Ramos (cell line): ENCODE results near the gene BAZ2B.
"Not testable (repeated sequence)": the region's sequence is repeated elsewhere in the genome, so short reads cannot be mapped to it uniquely, and the experiment has no call there.

Source experiments
- in situ Hi-C: fragments of 300-500 bp; cut with MboI; formaldehyde crosslinking; loops from one replicate; pipeline ENCODE4 v1.14.3; 2022; ENCODE audit warnings: low sequenced_read_pairs; ENCODE audit not compliant: unreplicated experiment

The BAZ2B gene

DNA sequence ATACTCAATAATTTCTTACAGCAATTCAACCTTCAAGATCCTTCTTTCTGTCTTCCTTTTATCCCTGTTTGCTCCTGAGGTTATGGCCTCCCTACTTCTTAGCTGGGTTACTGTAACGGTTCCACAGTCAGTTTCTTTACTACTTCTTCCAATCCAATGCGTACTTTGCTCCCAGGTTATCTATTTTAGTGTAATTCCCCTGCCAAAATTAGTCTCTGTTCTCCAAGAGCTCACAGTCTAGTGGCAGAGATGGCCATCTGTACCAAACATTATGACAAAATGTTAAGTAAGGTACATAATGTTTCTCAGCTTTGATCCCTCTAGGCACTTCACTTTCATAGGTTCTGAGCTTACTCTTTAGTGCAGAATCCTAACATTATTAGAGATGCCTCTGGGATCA lies 244.8 kb downstream of the BAZ2B start:
- in situ Hi-C loops = no loop called here

DNA sequence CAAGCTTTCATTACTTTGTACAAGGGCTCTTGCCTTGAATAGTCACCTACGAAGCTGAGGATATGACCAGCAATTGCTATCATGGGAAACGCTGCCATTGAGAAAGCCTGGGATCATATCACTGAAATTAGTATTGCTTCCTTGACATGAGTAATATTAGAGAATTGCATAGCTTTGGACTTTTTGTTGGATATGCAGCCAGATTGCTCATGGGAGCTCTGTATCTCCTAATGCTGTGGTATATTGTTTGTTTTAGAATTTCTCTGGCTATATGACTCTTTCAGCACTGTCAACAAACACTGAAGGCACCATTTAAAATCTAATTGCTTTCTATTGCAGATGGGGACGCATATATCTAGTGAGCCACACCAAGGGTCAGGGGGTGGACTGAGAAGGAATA lies 249.8 kb downstream of the BAZ2B start:
- in situ Hi-C loops = no loop called here

DNA sequence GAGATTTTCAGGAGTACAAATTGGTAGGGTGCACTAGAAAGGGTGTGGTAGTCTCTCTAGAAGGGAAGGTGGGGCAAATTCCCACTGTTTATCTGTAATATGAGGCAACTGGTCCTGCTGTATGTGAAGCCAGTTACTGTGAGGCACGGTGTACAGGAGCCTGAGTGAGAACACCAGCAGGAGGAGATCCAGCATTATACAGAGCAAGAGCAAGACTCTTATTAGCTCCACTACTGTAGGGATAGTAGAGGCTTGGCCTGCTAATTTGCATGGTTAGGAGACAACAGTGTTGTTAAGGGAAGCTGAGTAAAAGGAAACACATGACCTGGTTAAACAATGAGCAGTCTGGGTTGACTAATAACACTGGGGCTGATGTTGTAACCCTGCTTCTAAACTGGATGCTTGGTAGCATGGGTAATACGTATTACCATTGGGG lies 253.5 kb downstream of the BAZ2B start:
- in situ Hi-C loops = no loop called here

DNA sequence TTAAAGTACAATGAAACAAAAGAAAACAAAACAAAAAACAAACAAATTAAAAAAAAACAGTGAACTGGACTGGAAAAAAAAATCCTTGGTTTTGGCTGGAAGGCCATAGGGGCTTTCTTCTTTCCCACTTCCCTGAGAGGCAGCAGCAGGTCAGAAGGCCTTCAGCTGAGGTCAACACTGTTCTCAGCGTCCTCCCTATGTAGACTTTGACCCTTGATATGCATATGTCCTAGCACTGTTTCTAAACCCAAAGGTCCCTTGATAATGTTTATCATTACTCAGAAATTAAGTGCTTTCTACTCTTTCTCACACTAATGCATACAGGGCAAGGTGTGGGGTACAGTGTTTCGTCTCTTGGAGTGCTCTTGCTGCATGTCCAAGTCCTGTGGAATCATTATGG lies 254.3 kb downstream of the BAZ2B start:
- in situ Hi-C loops = no loop called here

DNA sequence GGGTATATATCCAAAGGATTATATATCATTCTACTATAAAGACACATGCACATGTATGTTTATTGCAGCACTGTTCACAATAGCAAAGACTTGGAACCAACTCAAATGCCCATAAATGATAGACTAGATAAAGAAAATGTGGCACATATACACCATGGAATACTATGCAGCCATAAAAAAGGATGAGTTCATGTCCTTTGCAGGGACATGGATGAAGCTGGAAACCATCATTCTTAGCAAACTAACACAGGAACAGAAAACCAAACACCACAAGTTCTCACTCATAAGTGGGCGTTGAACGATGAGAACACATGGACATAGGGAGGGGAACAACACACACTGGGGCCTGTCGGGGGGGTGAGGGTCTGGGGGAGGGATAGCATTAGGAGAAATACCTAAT lies 254.7 kb downstream of the BAZ2B start:
- in situ Hi-C loops = not testable (repeated sequence)

DNA sequence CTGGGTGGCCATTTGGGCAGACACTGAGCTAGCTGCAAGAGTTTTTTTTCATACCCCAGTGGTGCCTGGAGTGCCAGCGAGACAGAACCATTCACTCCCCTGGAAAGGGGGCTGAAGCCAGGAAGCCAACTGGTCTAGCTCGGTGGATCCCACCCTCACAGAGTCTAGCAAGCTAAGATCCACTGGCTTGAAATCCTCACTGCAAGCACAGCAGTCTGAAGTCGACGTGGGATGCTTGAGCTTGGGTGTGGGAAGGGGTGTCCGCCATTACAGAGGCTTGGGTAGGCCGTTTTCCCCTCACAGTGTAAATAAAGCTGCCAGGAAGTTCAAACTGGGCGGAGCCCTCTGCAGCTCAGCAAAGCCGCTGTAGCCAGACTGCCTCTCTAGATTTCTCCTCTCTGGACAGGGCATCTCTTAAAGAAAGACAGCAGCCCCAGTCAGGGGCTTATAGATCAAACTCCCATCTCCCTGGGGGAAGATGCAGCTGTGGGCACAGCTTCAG lies 260.2 kb downstream of the BAZ2B start:
- in situ Hi-C loops = no loop called here

DNA sequence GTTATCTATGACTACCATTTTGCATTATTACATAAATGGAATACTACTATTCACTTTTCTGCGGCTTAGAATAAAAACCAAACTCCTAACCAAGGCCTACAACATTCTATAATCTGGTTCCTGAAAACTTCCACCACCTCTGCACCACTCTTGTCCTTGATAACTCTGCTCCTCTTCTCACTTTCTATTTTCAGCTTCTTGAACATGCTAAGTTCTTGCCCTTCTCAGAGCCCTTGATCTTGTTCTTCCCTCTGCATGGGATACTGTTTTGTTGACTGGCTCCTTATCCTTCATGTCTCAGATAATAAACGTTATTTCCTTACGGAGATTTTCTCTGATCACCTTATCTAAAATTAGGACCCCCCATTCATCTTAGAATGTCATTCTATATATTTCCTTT lies 264.4 kb downstream of the BAZ2B start:
- in situ Hi-C loops = no loop called here

DNA sequence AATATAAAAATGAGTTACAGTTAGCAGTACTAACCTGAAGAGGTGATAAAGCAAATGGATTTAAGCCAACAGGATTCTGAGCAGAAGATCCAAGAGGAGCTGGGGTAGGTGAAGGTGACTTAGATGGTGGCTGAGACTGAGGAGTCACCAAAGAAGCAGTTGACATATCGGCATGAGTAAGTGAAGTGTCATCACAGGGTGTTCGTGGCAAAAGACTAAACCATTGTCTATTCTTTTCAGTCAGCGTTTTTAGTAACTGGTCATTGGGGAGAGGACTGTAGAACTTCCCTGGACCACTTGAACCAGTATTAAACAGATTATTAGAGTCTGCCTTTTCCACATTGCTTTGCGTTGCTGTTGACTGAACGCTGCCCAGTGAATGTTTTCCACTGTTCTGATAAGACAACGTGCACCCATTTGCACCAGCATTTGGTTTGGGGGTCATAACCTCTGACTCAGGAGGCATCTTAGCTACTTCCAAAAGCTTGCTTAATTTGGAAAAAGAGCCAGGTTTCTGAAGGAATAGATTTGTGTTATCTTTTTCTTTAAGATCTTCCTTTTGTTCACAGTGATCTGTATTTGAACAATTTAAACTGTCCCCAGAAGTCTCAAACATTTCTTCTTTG lies 266.6 kb downstream of the BAZ2B start:
- in situ Hi-C loops = no loop called here

DNA sequence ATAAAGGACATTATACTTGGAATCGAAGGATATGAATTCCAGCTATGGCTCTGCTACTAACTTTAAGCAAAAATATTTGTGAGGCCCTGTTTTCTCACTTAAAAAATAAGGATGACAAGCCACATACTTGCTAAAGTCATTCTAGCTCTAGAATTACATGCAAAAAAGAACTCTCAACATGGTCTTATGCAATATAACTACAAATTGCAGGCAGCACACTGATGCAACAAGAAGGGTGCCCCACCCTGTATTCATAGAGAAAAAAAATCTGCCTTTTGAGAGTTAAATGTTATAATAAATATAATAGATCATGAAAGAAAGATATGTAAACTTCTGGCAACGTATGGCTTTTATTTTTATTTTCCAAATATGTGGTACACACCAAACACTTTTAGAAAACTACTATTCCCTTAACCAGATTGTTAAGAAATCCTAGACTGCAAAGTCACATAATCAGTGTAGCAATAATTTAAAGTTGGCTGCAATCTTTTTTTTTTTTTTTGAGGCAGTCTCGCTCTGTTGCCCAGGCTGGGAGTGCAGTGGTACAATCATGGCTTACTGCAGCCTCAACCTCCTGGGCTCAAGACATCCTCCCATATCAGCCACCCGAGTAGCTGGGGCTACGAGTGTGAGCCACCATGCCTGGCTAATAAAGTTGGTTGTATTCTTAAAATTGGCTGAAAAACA lies 289.6 kb downstream of the BAZ2B start:
- in situ Hi-C loops = no loop called here

DNA sequence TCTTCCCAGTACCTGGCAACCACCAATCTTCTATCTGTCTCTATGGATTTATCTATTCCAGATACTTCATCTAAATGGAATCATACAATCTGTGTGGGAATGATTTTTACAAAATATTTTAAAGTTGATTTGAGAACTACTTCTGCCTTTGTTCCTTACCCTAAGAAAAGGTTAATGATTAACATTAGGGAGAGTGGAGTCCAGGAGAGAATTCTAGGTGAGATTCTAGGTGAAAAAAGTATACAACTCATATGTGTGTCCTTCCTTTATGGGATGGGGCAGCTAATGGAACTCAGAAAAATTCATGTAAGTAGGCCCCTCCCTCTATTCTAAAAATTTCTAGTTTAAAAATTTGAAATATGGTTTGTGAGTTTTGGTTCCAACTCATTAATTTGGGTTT lies 293.9 kb downstream of the BAZ2B start:
- in situ Hi-C loops = no loop called here

DNA sequence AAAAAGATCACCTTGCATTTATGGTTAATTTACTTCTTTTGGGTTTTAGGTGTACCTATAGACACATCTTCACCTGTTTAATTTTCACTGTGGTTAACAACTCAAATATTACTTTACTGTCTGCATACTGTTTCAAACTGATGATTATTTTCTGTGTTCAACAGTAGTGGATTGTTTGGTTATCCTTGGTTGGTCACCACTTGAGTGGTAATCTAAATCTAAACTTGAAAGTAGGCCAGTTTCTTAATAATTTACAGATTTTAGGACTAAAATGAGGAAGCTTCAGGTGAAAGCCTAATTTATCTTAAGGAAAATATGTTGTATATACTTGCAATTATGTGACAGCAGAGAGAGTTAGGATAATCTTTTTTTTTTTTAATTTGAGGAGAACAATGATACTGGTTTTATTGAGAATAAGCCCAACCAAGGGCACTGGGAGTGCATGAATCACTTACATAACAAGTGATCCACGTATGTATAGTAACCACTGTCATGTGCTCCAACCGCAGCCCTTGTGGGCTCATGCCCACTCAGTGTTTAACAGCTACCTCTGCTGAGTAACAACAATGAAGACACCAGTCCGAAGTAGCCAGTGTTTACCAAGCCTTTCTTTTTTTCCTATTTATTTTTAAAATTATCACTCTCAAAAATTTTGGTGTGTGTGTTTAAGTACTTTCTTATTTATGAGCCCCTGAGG lies 298.8 kb downstream of the BAZ2B start:
- in situ Hi-C loops = no loop called here

DNA sequence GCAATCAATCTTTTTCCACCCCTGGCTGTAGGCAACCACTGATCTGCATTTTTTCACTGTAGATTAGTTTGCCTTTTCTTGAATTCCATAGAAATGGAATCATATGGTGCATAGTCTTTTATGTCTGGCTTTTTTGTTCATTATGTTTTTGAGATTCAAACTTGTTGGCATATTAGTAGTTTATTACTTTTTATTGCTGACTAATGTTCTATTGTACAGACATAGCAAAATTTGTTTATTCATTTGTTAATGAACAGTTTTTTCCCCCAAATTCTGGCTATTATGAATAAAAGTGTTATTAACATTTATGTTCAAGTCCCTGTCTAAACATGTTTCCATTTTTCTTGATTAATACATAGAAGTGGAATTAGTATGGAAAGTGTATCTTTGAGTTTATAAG lies 308.4 kb downstream of the BAZ2B start:
- in situ Hi-C loops = no loop called here

DNA sequence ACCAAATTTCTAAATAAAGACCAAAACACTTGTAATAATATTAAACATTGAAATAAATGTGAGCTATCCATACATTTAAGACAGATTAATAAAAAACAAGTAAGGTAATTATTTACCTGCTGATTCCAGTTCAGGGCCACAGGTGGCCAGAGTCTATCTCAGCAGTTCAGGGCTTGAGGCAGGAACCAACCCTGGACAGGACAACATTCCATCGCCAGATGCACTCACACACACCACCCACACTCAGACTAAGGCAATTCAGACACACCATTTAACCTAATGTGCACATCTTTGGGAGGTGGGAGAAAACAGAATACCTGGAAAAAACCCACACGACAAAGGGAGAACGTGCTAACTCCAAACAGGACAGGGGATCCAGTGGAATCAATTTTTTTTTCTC lies 315.8 kb downstream of the BAZ2B start:
- in situ Hi-C loops = no loop called here

DNA sequence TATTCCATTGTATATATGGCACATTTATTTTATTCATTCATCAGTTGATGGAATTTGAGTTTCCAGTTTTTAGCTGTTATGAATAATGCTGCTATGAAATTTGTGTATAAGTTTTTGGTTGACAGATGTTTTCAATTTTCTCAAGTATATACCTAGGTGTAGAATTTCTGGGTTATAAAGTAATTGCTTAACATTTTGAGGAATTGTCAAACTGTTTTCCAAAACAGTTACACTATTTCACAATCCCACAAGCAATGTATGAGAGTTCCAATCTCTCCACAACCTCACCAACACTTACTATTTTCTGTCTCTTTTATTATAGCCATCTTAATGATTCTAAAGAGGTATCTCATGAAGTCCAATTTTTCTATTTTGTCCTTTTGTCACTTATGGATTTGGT lies 317.4 kb downstream of the BAZ2B start:
- in situ Hi-C loops = no loop called here

DNA sequence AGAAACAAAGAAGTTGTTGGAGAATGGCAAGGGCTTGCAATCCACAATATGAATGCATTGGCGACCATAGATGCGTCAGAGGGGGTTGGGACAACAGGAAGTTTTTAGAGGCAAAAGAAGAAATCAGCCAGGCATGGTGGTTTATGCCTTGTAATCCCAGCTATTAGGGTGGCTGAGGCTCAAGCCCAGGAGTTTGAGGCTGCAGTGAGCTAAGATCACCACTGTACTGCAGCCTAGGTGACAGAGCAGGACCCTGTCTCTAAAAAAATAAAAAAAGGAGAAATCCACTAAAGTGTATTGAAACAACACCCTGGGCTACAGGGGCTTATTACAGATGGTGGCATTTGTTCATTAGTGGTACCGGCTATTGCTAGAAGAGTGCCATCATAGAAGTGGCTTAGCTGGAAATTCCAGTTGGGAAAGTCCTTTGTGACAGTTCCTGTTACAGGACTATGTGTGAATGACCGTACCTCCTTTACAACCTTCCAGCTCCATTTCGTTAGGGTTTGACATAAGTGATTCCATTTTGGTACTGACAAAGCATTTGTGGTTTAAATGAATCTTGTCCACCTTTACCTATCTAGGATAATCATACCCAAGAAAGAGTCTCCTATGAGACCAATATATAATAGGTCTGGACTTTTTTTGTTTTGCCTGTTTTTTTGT lies 319.2 kb downstream of the BAZ2B start:
- in situ Hi-C loops = no loop called here

DNA sequence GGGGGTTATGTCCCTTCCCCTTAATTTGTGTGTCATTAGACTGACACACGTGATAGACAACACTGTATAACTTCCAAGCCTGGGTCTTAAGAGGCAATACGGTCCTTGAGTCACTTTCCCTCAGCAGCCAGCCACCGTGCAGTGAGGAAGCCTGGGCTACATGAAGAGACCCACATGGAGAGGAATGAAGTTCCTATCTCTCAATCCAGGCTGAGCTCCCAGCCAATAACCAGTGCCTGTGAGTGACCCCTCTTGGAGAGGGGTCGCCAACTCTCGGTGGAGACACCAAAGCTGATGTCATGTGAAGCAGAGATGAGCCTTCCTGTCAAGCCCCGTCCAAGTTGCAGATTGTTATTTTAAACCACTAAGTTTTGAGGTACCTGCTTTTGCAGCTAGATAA lies 324.2 kb downstream of the BAZ2B start:
- in situ Hi-C loops = no loop called here

DNA sequence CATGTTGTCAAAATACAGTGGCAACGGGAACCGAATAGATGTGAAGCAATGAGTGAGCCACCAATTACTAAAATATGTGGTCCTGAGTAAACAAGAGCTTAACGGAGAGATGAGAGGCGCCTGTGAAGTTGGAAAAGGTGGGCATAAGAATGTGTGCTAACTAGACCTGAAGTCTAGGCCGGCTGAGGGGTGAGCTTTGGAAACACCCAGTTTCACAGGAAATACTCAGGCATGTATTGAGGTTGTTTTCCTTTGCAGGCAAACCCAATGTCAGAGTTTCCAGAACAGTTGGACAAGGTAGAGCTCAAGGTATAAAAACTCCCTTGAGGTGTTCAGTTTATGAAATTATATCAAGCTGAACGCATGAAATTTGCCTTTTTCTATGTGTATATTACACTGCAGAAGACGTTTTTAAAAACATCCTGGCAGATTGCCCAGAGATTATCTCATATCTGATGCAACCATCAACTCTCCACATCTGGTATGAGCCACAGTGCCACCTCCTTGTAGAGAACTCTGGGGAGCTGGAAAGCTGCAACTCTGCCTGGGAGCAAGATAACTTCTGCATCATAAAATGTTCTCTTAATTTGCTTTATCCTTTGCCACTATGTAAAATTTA lies 325.9 kb downstream of the BAZ2B start:
- in situ Hi-C loops = no loop called here

DNA sequence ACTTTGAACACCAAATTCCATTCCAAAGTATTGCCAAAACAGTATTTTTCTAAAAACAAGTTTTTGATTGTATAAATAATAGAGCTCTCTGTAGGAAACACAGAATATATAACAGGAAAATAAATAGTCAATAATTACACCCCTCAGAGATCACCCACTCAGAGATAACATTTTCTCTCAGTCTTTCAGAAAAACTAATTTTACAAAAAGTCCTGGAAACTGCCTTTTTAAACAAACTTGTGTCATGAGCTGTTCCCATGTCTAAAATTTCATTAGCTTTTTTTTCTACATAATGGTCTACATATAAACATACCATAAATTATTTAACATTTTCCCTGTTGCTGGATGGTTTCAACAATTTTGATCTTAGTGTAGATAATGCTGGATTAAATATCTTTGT lies 328.6 kb downstream of the BAZ2B start:
- in situ Hi-C loops = no loop called here

DNA sequence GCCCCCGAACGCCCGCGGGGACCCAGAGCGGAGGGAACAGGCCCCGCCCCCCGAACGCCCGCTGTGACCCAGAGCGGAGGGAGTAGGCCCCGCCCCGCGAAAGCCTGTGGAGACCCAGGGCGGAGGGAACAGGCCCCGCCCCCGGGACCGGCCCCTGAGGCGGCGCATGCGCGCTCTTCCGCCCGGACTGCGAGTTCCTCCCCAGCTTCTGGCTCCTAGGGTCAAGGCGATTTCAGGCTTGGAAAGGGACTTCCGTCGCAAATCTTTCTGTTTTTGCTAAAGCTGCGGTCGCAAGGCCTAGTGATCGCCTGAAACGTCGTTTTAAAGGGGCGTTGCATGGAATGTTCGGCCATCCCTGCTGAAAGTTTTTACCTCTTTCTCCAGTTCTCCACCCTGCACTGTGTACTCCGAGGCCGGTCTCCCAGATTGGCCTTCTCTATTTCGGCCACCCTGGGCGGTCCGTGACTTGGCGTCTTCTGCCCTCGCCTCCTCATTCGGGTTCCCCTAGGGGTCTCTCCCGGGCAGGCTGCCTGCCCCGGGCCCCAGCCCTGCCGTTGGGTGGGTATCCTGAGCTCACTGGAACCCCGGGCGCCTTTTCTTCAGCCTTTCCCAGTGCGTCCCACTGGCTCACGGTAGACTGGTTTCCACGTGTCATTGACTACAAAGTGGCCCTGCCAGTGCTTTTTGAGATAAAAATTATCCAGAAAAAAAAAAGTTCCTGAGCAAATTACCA lies 329.5 kb downstream of the BAZ2B start:
- in situ Hi-C loops = no loop called here
